ENCODE measurements around the gene IRF2BP1. TPM values are rescaled to one million over a fixed set of nuclear protein-coding genes. Genes with fewer than 3 reads are reported as not detected.
A peak's percentile ranks its signal among the peaks of the same experiment; 100 is the strongest.

The IRF2BP1 gene
- total and polyA plus RNA-seq, 2 of the 13 experiments (the other 11 are each of a cell fraction or from before 2014, with no cell fraction given): 4.3 to 14.3 TPM

DNA sequence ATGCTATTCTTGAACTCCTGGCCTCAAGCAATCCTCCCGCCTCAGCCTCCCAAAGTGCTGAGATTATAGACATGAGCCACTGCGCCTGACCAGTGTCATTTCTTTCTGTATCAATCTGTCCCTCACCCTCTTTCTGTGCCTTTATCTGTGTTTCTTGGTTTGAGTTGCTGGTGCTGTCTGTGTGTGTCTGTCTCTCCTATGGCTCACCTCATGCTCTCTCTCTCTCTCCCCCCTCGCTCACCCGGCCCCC lies 9.9 kb downstream of the IRF2BP1 start (continued):
- no peak for TF ChIP-seq TBX2 (CRISPR knock-in tag; IDR thresholded peaks at IDR 0.05; ENCODE audit: borderline replicate concordance)
- TF ChIP-seq ZNF331 (CRISPR knock-in tag; IDR thresholded peaks at IDR 0.05): no peak
- peak; percentile 42; the same call in 1 of the 2 replicates for TF ChIP-seq HES4 (CRISPR knock-in tag; IDR thresholded peaks at IDR 0.05; ENCODE audit: borderline replicate concordance)
- TF ChIP-seq ZNF615 (CRISPR knock-in tag; IDR thresholded peaks at IDR 0.05; ENCODE audit: borderline replicate concordance): no peak
- TF ChIP-seq NFKBIZ (CRISPR knock-in tag; IDR thresholded peaks at IDR 0.05): no peak
- no peak for TF ChIP-seq ZNF747 (CRISPR knock-in tag; IDR thresholded peaks at IDR 0.05; ENCODE audit: borderline replicate concordance)
- no peak for TF ChIP-seq MIER2 (CRISPR knock-in tag; IDR thresholded peaks at IDR 0.05)
- no peak for TF ChIP-seq ZNF547 (CRISPR knock-in tag; IDR thresholded peaks at IDR 0.05)
- no peak for TF ChIP-seq FOXA3 (CRISPR knock-in tag; IDR thresholded peaks at IDR 0.05)
- no peak for TF ChIP-seq SAP130 (CRISPR knock-in tag; IDR thresholded peaks at IDR 0.05; ENCODE audit: low read depth)
- no peak for TF ChIP-seq PAWR (CRISPR knock-in tag; IDR thresholded peaks at IDR 0.05; ENCODE audit: borderline replicate concordance)
- TF ChIP-seq, protein P1, sequence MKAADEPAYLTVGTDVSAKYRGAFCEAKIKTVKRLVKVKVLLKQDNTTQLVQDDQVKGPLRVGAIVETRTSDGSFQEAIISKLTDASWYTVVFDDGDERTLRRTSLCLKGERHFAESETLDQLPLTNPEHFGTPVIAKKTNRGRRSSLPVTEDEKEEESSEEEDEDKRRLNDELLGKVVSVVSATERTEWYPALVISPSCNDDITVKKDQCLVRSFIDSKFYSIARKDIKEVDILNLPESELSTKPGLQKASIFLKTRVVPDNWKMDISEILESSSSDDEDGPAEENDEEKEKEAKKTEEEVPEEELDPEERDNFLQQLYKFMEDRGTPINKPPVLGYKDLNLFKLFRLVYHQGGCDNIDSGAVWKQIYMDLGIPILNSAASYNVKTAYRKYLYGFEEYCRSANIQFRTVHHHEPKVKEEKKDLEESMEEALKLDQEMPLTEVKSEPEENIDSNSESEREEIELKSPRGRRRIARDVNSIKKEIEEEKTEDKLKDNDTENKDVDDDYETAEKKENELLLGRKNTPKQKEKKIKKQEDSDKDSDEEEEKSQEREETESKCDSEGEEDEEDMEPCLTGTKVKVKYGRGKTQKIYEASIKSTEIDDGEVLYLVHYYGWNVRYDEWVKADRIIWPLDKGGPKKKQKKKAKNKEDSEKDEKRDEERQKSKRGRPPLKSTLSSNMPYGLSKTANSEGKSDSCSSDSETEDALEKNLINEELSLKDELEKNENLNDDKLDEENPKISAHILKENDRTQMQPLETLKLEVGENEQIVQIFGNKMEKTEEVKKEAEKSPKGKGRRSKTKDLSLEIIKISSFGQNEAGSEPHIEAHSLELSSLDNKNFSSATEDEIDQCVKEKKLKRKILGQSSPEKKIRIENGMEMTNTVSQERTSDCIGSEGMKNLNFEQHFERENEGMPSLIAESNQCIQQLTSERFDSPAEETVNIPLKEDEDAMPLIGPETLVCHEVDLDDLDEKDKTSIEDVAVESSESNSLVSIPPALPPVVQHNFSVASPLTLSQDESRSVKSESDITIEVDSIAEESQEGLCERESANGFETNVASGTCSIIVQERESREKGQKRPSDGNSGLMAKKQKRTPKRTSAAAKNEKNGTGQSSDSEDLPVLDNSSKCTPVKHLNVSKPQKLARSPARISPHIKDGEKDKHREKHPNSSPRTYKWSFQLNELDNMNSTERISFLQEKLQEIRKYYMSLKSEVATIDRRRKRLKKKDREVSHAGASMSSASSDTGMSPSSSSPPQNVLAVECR (CRISPR knock-in tag; IDR thresholded peaks at IDR 0.05; ENCODE audit: borderline replicate concordance): no peak
- TF ChIP-seq, protein P2, sequence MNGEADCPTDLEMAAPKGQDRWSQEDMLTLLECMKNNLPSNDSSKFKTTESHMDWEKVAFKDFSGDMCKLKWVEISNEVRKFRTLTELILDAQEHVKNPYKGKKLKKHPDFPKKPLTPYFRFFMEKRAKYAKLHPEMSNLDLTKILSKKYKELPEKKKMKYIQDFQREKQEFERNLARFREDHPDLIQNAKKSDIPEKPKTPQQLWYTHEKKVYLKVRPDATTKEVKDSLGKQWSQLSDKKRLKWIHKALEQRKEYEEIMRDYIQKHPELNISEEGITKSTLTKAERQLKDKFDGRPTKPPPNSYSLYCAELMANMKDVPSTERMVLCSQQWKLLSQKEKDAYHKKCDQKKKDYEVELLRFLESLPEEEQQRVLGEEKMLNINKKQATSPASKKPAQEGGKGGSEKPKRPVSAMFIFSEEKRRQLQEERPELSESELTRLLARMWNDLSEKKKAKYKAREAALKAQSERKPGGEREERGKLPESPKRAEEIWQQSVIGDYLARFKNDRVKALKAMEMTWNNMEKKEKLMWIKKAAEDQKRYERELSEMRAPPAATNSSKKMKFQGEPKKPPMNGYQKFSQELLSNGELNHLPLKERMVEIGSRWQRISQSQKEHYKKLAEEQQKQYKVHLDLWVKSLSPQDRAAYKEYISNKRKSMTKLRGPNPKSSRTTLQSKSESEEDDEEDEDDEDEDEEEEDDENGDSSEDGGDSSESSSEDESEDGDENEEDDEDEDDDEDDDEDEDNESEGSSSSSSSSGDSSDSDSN (CRISPR knock-in tag; IDR thresholded peaks at IDR 0.05): no peak
- no peak for TF ChIP-seq BRCA1 (CRISPR knock-in tag; IDR thresholded peaks at IDR 0.05)
- TF ChIP-seq FOXJ3 (CRISPR knock-in tag; IDR thresholded peaks at IDR 0.05; ENCODE audit: borderline replicate concordance): no peak
- no peak for TF ChIP-seq RFX1 (IDR thresholded peaks at IDR 0.05)
- no peak for TF ChIP-seq NCOA1 (CRISPR knock-in tag; IDR thresholded peaks at IDR 0.05)
- no peak for TF ChIP-seq ZSCAN12 (CRISPR knock-in tag; IDR thresholded peaks at IDR 0.05)
- no peak for TF ChIP-seq ZNF20 (CRISPR knock-in tag; IDR thresholded peaks at IDR 0.05)
- TF ChIP-seq ZNF510 (CRISPR knock-in tag; IDR thresholded peaks at IDR 0.05; ENCODE audit: low read depth): 0 out of 2 replicates have a peak, but pooled peaks have one; percentile 46
- no peak for TF ChIP-seq JUN (CRISPR knock-in tag; IDR thresholded peaks at IDR 0.05)
- TF ChIP-seq ZNF484 (CRISPR knock-in tag; IDR thresholded peaks at IDR 0.05; ENCODE audit: borderline replicate concordance, low read depth): no peak
- TF ChIP-seq, protein P3, sequence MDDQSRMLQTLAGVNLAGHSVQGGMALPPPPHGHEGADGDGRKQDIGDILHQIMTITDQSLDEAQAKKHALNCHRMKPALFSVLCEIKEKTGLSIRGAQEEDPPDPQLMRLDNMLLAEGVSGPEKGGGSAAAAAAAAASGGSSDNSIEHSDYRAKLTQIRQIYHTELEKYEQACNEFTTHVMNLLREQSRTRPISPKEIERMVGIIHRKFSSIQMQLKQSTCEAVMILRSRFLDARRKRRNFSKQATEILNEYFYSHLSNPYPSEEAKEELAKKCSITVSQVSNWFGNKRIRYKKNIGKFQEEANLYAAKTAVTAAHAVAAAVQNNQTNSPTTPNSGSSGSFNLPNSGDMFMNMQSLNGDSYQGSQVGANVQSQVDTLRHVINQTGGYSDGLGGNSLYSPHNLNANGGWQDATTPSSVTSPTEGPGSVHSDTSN (CRISPR knock-in tag; IDR thresholded peaks at IDR 0.05; ENCODE audit: borderline replicate concordance): no peak
- no peak for TF ChIP-seq BCL6 (CRISPR knock-in tag; IDR thresholded peaks at IDR 0.05)
- TF ChIP-seq, protein P4, sequence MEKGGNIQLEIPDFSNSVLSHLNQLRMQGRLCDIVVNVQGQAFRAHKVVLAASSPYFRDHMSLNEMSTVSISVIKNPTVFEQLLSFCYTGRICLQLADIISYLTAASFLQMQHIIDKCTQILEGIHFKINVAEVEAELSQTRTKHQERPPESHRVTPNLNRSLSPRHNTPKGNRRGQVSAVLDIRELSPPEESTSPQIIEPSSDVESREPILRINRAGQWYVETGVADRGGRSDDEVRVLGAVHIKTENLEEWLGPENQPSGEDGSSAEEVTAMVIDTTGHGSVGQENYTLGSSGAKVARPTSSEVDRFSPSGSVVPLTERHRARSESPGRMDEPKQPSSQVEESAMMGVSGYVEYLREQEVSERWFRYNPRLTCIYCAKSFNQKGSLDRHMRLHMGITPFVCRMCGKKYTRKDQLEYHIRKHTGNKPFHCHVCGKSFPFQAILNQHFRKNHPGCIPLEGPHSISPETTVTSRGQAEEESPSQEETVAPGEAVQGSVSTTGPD (CRISPR knock-in tag; IDR thresholded peaks at IDR 0.05): no peak

Measured in HepG2 (cell line).